Embryonic facial prominence (tissue), 1 donor: ENCODE measurements around the gene B3GNT7.
"Not testable (repeated sequence)": the region's sequence is repeated elsewhere in the genome, so short reads cannot be mapped to it uniquely, and the experiment has no call there.

ENCODE experiments used
- DNase-seq: peaks from one replicate; pipeline ENCODE4 v3.0.0-alpha.2; 2016; ENCODE audit errors: extremely low spot score

Gene B3GNT7, protein sequence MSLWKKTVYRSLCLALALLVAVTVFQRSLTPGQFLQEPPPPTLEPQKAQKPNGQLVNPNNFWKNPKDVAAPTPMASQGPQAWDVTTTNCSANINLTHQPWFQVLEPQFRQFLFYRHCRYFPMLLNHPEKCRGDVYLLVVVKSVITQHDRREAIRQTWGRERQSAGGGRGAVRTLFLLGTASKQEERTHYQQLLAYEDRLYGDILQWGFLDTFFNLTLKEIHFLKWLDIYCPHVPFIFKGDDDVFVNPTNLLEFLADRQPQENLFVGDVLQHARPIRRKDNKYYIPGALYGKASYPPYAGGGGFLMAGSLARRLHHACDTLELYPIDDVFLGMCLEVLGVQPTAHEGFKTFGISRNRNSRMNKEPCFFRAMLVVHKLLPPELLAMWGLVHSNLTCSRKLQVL

DNA sequence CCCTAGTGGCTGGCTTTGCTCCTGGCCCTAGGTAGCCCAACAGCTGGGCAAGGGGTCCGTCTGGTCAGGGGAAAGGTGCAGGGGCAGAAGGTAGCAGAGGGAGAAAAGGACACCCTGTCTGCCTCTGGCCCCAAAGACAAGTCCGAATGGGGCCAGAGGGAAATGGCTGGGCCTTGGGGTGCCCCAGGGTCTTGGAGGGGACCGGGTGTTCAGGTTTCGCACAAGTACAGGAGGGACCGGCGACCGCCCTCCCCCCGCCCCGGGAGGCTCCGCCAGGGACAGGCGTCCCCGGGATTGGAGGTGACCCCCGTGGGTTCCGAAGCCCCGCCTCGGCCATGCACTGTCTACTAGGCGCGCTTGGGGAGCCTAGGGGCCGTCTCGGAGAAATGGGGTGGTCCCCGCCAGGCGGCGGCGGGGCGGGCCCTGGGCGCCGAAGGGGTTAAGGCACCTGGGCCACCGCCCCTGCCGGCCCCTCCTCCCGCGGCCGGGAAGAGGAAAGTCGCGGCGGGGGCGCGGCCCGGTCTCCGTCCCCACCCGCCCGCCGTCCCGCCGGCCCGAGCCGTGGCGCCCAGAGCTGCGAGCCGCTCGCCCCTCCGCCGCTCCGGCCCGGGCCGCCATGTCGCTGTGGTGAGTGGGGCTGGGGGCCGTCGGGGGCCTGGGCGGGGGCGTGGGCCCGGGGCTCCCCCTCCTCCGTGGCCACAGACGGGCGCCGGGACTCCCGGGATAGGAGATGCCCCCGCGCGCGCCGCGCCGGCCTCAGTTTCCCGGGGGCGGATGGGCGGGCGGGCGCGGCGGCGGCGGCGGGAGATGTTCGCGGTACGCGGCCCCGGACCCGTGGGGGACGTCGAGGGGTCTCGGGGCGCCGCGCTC, at the start of gene B3GNT7:
Gene B3GNT7 (plus strand): TSS at position 523 of the 870 bp plus-strand sequence. CDS start 94 bp downstream, at position 617.
- no peak for DNase-seq

DNA sequence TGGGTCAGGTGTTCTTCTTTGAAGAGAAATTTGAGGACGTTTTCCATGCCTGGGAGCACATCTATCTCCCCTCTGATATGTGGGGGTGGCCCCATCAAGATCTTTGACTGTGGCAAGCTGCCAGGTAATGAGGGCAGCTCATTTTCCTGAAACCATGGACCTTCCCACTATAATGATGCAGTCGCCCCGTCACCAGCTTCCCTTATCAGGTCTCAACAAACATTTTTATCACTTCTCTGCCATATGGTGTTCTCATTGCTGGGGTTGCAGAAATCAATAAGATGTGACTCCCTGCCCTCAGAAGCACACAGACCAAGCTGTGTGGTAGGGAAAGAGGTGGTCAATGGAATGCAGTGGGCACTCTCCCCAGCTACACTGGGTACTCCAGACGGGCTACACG, 48.4 kb upstream of the B3GNT7 start:
- no peak for DNase-seq

DNA sequence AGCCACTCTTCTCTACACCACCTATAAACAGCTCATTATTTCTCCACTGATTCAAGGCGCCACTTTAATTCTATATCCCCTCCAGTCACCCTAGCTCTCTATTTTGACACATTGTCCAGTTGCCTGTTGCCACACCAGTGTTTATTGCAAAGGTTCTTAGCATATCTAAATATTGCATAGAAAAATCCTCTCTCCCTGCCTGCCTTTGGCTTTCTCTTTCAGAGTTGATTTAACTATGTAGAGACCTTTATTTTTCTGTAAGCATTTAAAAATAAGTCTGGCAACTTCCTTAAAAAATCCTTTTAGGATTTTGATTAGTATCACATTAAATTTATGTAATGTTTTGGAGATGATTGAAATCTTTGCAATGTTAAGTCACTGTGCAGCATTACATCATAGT, 47.9 kb upstream of the B3GNT7 start:
- no peak for DNase-seq

DNA sequence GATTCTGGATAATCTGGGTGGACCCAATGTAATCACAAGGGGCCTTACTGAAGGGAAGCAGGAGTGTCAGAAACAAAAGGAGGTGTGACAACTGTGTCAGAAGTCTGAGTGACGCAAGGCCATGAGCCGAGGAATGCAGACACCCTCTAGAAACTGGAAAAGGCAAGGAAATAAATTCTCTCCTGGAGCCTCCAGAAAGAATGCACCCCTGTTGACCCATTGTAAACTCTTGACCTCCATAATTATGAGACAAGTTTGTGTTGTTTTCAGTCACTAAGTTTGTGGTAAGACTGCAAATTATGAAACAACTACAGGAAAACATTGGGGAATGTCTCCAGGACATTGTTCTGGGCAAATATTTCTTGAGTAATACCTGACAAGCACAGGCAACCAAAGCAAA, 47.3 kb upstream of the B3GNT7 start:
- no peak for DNase-seq

DNA sequence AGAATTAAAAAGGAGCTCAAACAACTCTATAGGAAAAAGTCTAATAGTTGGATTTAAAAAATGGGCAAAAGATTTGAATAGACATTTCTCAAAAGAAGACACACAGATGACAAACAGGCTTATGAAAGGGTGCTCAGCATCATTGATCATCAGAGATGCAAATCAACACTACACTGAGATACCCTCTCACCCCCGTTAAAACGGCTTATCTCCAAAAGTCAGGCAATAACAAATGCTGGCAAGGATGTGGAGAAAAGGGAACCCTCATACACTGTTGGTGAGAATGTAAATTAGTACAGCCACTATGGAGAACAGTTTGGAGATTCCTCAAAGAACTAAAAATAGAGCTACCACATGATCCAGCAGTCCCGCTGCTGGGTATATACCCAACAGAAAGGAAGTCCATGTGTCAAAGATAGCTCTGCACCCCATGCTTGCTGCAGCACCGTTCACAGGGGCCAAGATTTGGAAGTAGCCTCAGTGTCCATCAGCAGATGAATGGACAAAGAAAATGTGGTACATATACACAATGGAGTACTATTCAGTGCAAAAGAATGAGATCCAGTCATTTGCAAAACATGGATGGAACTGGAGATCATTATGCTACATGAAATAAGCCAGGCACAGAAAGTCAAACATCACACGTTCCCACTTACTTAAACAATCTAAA, 46.7 kb upstream of the B3GNT7 start:
- DNase-seq = no peak

DNA sequence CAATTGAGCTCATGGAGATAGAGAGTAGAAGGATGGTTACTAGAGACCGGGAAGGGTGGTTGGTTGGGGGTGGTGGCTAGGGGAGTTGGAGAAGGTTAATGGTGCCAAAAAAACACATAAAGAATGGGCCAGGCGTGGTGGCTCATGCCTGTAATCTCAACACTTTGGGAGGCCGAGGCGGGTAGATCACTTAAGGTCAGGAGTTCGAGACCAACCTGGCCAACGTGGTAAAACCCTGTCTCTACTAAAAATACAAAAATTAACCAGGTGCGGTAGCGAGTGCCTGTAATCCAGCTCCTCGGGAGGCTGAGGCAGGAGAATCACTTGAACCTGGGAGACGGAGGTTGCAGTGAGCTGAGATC, 46.2 kb upstream of the B3GNT7 start:
- not testable (repeated sequence) for DNase-seq

DNA sequence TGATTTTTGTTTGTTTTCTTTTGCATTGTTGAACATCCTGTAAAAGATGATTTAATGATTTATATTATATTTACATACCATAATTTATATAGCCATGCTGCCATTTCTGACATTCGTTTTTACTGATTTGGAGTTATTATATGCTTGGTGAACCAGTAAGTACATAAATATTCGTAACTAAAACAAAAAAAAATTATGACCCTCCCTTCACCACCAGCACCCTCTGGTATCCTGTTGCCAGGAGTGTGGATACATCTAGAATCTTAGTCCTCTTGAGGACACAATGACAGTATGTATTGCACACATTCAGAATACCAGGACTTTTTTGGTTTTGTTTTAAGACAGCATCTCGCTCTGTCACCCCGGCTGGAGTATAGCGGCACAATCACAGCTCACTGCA, 43.9 kb upstream of the B3GNT7 start:
- no peak for DNase-seq

DNA sequence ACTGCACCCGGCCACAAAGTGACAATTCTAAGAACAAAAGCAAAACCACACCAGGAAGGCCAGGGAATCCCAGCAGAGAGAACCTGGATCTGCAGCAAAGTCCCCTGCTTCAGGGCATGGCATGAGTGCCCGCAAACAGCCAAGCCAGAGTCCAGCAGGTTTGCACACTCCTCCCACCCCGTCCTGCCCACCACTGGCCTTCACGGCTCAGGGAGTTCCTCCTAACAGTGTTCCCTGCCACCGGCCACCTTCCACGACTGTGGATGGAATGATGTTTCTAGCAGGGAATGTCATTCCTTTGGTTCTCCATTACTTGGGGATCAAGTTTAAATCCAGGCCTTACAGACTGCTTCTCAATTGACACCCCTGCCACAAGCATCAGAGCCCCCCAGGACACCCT, 42.0 kb upstream of the B3GNT7 start:
- no peak for DNase-seq

DNA sequence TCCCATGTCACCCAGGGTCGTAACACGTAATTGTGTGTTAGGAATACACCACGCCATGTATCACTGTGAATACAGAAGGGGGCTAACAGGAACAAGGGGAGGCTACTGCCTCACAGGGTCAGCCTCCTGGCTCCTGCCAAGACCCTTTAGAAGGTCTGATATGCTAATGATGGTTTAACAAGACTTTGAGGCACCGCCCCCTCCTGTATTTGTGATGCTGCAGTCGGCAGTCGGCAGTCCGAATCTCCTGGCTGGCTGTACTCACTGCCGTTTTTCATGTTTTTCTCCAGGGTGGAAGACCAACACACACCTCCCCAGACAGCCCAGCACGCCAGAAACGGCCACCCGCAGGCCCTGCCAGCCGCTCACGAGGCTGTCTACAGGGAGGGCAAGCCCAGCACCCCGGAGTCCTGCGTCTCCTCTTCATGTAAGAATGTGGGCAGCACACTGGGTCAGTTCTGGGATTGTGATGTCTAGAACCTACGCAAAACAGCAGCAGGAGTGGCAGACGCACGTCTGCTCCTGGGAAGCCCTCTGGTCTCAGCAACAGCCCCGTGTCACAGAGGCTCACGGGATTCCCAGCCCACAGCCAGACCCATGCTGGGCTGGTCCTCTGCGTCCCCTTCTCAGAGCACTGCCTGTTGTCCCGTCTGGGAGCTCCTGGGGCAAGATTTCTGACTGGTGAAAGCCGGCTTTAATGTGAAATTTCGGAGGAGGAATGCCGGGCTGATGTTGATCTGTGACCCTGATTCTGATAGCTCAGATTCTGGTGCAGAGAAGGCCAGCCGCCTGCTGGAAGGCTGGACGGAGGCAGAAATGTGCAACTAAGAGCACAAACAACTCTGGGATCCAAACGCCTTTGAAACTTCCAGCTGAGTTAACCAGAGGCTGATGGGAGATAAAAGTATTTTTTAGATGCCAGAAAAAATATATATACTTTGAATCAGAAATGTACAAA, 39.7 kb upstream of the B3GNT7 start:
- DNase-seq = no peak

DNA sequence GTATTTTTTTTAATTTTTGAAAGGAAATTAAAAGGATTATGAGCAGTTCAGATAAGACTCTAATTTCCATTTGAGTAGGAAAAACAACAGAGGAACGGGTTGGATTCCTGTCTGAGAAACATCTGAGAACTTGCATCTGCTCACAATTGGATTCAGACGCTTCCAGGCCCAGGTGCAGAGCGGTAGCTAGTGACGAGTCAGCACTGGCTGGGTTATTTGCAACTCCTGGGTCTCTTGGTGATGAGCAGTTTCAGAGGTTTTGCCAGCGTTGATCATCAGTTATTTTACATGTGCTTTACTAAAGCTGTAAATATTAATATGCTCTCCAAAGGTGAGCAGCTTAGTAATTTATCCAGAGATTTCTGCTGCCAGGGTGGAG, 39.1 kb upstream of the B3GNT7 start:
- DNase-seq = no peak

DNA sequence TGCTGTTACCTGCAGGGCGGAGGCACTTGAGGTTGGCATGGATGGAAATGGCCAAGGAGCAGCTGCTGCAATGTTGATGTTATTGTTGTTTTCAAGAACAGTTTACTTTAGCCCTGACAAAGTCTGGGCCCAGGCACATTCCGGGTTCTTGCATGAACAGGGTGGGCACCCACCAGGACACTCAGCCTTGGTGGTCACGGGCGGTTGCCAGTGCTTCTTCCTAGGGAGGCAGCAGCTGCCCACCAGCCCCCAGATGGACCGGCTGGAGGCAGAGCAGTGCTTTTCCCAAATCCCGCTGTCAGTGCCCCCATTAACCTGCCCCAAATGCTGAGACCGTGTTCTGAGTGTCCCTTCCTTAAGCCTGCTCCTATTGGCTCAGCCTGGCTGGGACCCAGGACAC, 38.5 kb upstream of the B3GNT7 start:
- DNase-seq = no peak

DNA sequence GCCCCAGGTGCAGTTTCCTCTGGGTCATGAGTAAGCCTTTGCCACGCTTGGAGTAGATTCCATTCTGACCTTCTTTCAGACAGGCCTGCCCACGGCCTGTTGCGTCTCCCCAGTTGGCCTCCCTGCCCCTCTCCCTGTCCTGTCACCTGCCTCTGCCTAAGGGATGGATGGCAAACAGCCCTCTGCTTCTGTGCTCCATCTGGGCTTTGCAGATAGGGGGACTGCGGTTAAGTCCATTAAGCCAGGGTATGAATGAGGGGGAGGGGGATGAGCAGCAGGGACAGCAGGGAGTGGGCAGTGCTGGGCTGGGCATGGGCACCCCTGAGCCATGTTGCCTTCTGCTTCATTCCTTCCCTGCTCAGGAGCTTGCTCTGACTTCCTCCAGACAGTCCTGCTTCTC, 37.6 kb upstream of the B3GNT7 start:
- no peak for DNase-seq

DNA sequence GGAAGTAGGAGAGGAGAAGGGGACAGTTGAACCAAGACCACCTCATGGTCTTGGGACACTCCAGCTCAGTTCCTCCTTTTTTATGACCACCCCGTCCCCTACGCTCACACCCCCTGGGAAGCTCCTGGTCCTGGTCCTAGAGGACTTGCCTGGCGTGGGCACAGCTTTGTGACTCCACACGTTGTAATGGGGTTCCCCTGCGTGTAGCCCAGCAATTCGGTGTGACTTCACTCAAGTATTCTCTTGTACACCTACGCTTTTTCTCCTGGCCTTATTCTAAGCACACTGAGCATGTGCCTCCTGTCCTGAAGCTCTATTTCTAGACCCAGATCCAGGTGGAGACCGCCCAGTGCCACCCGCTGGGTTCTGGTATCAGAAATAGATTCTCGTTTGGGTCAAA, 36.1 kb upstream of the B3GNT7 start:
- DNase-seq = no peak

DNA sequence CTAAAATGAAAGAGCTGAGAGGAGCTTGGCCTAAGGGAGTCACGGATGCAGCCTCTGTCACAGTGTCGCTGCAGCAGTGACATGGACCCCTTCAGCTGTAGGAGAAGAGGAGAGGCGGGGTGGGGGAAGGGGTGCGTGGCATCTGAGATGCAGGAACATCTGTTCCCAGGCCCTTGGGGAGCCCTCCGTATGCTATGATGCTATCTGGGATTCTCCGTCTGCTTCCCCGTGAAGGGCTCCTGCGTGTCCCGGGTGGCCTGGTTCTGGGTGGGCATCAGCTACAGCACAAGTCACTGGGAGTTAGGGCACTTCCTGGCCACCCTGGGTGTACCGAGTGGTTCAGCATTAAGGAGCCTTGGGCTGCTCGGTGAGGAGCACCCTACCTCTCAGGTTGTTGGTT, 35.6 kb upstream of the B3GNT7 start:
- no peak for DNase-seq

DNA sequence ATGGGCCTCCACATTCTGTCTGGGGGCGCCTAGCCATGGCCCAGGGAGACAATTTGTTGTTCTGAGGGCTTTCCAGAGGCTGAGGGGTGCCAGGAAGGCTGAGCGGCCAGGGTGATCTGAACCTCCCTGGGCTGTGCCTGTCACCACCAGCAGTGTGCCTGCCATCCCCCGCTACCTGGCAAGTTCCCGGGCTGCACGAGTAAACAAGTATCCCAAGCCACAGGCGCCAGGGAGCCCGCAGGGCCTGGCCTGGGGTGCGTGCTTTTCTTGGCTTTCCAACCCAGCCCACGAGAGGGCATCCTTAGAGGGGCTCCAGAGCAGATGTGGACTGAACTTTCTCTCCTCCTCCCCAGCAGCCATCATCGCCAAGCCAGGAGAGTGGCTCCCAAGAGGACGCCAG, 35.1 kb upstream of the B3GNT7 start:
- DNase-seq = no peak

DNA sequence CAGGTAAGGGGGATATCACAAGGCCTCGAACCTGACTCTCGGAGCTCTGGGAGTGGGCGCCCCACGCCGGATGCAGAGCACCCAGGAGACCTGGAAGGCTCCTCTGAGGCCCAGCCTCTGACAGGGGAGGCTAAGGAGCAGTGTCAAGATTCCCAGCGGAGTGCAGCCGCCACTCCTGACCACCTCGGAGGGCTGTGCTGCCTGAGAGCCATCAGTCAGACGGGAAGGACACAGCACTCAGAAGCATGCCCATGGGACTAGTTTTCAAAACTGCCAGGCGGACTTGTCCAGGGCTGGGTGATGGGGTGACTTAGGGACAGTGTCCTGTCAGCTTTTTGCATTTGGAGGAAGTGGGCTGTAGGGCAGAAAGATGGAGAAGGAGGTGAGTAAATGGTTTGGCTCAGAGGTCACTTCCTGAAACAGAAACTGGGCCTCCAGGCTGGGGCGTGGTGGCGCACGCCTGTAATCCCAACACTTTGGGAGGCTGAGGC, 34.6 kb upstream of the B3GNT7 start:
- DNase-seq = no peak

DNA sequence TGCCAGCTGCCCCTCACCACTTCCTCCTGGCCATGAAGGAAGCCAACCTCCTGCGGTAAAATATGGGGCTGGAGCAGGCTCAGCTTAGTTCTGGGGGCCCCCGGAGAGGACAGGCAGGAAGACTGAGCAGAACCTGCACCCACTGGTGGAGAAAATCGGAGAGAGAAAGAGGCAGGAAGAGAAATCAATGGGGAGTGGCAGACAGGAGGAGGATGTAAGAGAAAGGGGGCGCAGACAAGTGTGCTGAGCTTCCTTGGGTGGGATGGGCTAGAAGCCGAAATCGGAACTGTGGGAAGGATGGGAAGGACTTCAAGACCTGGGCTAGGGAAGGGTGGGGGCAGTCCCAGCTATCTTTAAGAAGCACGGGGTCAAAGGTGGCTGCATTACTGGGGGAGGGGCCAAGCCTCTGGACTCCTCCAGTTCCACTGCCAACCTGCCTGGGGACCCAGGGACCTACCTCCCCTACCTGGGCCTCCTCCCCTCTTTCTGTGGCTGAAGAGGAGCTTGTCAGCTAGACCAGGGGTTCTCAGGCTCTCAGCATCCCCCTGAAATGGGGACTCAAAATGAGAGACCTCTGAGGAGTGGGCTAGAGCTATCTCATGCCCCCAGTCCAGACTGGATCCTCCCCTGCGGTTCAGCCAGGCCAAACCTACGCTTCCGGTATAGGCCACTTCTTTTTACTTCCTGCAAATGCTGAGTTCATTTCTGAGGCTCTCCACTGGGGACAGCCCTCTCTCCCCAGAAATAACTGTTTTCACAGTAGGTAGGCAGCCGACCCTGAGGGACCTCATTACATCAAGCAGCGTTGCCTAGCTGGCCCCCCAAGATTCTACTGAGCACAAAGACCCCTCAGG, 33.6 kb upstream of the B3GNT7 start:
- no peak for DNase-seq

DNA sequence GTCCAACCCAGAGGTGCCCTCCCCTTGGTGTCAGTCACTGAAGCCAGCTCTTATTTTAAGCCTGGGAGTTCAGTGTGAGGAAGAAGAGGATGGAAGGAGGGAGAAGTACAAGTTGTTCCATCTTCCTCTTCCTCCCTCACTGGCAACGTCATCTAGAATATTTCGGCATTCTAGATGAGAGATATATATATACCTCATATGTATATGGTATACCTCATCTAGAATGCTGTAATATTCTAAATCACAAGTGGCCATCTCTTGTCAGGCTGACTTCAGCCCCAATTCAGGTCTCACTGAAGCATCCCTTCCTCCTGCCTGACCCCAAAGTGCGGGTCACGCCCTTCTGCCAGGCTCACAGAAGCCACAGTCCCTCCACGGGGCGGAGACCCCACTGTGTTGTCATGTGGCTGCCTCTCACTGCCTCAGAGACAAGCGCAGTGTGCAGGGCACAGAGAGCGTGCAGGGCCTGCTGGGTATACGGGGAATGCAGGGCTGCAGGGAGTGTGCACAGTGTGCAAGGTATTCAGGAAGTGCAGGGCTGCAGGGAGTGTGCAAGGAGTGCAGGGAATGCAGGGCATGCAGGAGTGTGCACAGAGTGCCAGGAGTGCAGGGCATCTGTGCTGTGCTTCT, 32.8 kb upstream of the B3GNT7 start:
- no peak for DNase-seq

DNA sequence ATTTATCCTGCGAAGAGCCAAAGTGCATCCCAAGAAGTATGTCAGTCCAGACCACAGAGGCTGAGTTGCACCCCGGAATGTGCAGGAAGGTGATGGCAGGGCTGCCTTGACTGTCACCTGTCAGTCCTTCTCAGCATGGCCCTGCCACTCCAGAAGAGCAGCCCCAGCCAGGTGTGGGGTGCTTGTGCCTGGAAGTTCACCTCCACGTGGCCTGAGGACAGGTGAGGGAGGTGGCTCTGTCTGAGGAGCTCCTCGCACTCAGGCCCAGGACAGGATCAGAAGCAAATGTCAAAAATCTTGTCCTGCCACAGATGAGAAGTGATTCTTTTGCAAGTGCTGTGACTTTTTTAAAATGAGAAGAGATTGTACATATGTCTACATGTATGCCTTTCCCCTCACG, 31.4 kb upstream of the B3GNT7 start:
- no peak for DNase-seq
